DMS53 (cell line): Measurements from ENCODE around the gene ING3.

Experiments used
- DNase-seq: peaks from one replicate; lab custom pipeline; 2025; lab: John Stamatoyannopoulos, UW

Gene ING3

GRCh38 chr7:121026159-121026558 is 75.6 kb downstream of the ING3 start:
- no peak for DNase-seq

- DNase-seq: no peak
Observed at GRCh38 chr7:121026577-121027111, 76.1 kb downstream of the ING3 start.
